ENCODE data around the gene WNK2.

GRCh38 chr9:93315960-93316359 is 132.0 kb downstream of the WNK2 start:
- TF ChIP-seq, protein P1, sequence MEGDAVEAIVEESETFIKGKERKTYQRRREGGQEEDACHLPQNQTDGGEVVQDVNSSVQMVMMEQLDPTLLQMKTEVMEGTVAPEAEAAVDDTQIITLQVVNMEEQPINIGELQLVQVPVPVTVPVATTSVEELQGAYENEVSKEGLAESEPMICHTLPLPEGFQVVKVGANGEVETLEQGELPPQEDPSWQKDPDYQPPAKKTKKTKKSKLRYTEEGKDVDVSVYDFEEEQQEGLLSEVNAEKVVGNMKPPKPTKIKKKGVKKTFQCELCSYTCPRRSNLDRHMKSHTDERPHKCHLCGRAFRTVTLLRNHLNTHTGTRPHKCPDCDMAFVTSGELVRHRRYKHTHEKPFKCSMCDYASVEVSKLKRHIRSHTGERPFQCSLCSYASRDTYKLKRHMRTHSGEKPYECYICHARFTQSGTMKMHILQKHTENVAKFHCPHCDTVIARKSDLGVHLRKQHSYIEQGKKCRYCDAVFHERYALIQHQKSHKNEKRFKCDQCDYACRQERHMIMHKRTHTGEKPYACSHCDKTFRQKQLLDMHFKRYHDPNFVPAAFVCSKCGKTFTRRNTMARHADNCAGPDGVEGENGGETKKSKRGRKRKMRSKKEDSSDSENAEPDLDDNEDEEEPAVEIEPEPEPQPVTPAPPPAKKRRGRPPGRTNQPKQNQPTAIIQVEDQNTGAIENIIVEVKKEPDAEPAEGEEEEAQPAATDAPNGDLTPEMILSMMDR (IDR thresholded peaks at IDR 0.05), result no peak
- no peak for TF ChIP-seq POLR2A (IDR thresholded peaks at IDR 0.05)

All from adrenal gland (tissue), 5 donors.